ENCODE results near the gene ETV3. TPM values are rescaled to one million over a fixed set of nuclear protein-coding genes. Genes with fewer than 3 reads are reported as not detected.
"Not testable (repeated sequence)": the region's sequence is repeated elsewhere in the genome, so short reads cannot be mapped to it uniquely, and the experiment has no call there.

ETV3 gene
- total RNA-seq, 1 experiment from 2014 or later: 39.7 TPM

DNA sequence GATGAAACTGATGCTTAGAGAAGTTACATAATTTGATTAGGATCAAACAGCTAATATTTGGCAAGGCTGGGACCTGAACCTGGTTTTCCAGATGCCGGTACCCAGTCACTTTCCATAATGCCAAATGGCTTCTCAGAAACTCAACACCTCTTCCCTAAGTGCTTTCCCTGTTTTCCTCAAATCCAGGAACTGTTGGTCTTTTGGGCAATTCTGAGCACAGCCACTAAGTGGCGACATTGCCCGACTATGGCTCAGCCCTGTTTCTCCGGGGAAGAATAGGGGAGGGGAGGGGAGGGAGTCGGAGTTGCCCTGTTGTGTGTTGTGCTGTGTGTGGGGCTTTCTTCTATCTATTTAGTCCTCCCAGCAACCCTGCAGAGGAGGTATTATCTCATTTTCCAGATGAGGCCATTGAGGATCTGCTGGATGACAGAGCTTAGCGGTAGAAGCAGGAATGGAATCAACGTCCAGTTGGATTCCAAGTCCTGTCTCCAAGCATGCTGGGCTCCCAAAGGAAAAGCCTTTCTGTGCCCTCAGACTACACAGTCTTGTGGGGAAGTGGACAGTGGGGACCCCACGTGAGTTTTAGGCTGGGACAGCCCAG lies 33.8 kb upstream of the ETV3 start:
- TF ChIP-seq, protein P1, sequence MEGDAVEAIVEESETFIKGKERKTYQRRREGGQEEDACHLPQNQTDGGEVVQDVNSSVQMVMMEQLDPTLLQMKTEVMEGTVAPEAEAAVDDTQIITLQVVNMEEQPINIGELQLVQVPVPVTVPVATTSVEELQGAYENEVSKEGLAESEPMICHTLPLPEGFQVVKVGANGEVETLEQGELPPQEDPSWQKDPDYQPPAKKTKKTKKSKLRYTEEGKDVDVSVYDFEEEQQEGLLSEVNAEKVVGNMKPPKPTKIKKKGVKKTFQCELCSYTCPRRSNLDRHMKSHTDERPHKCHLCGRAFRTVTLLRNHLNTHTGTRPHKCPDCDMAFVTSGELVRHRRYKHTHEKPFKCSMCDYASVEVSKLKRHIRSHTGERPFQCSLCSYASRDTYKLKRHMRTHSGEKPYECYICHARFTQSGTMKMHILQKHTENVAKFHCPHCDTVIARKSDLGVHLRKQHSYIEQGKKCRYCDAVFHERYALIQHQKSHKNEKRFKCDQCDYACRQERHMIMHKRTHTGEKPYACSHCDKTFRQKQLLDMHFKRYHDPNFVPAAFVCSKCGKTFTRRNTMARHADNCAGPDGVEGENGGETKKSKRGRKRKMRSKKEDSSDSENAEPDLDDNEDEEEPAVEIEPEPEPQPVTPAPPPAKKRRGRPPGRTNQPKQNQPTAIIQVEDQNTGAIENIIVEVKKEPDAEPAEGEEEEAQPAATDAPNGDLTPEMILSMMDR (IDR thresholded peaks at IDR 0.05; ENCODE audit: unreplicated experiment): peak; percentile 58

DNA sequence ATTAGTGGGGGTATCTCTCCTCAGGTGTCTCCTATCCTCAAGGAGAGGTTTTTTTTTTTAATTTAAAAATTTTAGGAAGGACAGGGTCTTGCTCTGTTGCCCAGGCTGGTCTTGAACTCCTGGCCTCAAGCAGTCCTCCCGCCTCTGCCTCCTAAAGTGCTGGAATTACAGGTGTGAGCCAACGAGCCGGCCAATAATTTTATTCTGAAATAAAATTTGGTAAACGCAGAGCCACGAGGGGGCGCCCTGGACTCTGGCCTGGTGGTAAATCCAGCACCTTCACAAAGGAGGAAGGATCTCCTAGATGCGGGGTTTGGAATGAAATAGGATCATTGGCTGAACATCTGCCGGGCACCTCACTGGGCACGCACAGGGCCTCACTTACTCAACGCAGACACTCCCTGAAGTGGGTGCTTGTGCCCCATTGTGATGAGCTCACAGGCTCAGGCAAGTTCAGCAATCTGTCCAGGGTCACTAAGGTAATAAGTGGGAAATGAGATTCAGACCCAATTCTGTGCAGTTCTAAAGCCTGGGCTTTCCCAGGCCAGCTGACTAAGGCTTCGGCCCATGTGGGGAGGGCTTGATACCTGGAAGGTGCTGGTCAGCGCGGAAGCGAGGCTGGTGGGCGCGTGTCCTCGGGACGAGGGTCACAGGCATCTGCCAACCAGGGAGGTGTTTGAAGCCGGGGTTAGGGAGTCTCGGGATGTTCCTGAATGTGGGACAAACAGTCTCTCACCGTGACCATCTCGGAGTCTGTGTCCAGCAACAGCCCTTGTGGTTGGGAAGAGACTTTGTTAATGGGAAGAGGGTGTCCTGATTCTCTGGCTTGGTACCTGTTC lies 32.7 kb upstream of the ETV3 start:
- peak; percentile 86 for DNase-seq
- TF ChIP-seq, protein P1 (IDR thresholded peaks at IDR 0.05; ENCODE audit: unreplicated experiment): peak; percentile 80
- Mint-ChIP-seq H3K27me3 (ENCODE audit: unreplicated experiment) (peaks cover 86% of the 10 kb centered on the region), H3K4me1 (ENCODE audit: low read depth, unreplicated experiment) (no peaks in the 10 kb centered on the region), H3K36me3 (ENCODE audit: insufficient read depth, unreplicated experiment) (no peaks in the 10 kb centered on the region), H3K9me3 (ENCODE audit: low read depth, unreplicated experiment) (no peaks in the 10 kb centered on the region), H3K27ac (ENCODE audit: unreplicated experiment) (no peak overlapping the region), H3K4me3 (ENCODE audit: low read depth, unreplicated experiment) (no peak overlapping the region)
- CTCF ChIA-PET: no interaction called here
- intact Hi-C loops (cut with micrococcal nuclease; ENCODE audit: unreplicated experiment): loop anchor here (2.0 kb wide), 1 partner anchor 320 kb away; no protein-coding TSS in a partner anchor
- no TSS peak for BruUV-seq (replicated peaks)

More for the DNA sequence above, 33.8 kb upstream of the ETV3 start:
- H3K4me3 Mint-ChIP-seq (ENCODE audit: low read depth, unreplicated experiment); CTCF ChIA-PET; H3K36me3 Mint-ChIP-seq (ENCODE audit: insufficient read depth, unreplicated experiment); H3K27ac Mint-ChIP-seq (ENCODE audit: unreplicated experiment); BruUV-seq (replicated peaks); H3K4me1 Mint-ChIP-seq (ENCODE audit: low read depth, unreplicated experiment); H3K9me3 Mint-ChIP-seq (ENCODE audit: low read depth, unreplicated experiment); DNase-seq: not testable (repeated sequence)
- intact Hi-C loops (cut with micrococcal nuclease; ENCODE audit: unreplicated experiment): loop anchor here (2.0 kb wide), 1 partner anchor 319 kb away; no protein-coding TSS in a partner anchor
- peaks cover 93% of the 10 kb centered on the region for H3K27me3 Mint-ChIP-seq (ENCODE audit: unreplicated experiment)

DNA sequence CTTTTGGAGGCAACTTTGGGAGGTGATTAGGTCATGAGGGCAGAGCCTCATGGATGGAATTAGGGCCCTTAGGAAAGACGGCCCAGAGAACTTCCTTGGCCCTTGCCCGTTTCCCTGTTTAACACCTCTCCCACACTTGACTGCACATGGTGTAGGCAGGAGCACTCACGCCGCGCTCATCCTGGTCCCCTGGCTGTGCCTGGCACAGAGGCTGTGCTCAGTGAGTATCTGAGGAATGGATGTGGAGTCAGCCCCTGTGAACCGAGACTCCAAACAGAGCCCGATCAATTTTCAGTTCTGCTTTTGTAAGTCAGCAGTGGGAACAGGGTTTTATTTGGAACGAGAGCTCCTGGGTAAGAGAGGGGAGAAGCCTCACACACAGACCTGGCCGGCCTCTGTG lies 29.8 kb upstream of the ETV3 start:
- Mint-ChIP-seq H3K9me3 (ENCODE audit: low read depth, unreplicated experiment) (no peaks in the 10 kb centered on the region), H3K4me1 (ENCODE audit: low read depth, unreplicated experiment) (peaks cover 13% of the 10 kb centered on the region), H3K27ac (ENCODE audit: unreplicated experiment) (no peak overlapping the region), H3K27me3 (ENCODE audit: unreplicated experiment) (peaks cover 77% of the 10 kb centered on the region), H3K4me3 (ENCODE audit: low read depth, unreplicated experiment) (no peak overlapping the region), H3K36me3 (ENCODE audit: insufficient read depth, unreplicated experiment) (peaks cover 5% of the 10 kb centered on the region)
- BruUV-seq (replicated peaks): no TSS peak
- TF ChIP-seq, protein P1 (IDR thresholded peaks at IDR 0.05; ENCODE audit: unreplicated experiment): no peak
- CTCF ChIA-PET: no interaction called here
- DNase-seq: no peak
- intact Hi-C loops (cut with micrococcal nuclease; ENCODE audit: unreplicated experiment): loop anchor here (10.0 kb wide), 1 partner anchor 957 kb away; a partner anchor contains a TSS

DNA sequence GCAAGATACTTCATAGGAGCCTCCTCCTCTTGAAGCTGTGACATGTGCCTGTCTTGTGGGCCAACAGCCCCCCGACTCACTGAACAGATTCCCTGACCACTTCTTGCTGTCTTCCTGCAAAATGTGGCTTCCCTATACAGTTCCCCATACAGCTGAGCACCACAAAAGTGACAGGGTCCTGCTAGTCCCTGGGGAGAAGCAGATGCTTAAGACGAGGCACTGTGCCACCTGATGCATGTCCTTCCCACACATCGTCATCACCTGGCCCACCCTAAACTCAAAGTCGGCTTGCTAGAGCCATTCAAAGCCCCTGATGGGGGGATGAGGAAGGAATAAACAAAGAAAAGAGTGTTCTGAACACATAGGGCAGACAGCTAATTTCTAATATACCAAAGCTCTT lies 29.2 kb upstream of the ETV3 start:
- Mint-ChIP-seq H3K27ac (ENCODE audit: unreplicated experiment) (no peak overlapping the region), H3K36me3 (ENCODE audit: insufficient read depth, unreplicated experiment) (peaks cover 5% of the 10 kb centered on the region), H3K4me1 (ENCODE audit: low read depth, unreplicated experiment) (peaks cover 13% of the 10 kb centered on the region), H3K9me3 (ENCODE audit: low read depth, unreplicated experiment) (no peaks in the 10 kb centered on the region), H3K27me3 (ENCODE audit: unreplicated experiment) (peaks cover 73% of the 10 kb centered on the region), H3K4me3 (ENCODE audit: low read depth, unreplicated experiment) (no peak overlapping the region)
- TF ChIP-seq, protein P1 (IDR thresholded peaks at IDR 0.05; ENCODE audit: unreplicated experiment): no peak
- no peak for DNase-seq
- BruUV-seq (replicated peaks): no TSS peak
- CTCF ChIA-PET: interaction anchor here (0.9 kb wide), 1 partner anchor 78 kb away, joined by 3 read pairs; no protein-coding TSS in a partner anchor
- intact Hi-C loops (cut with micrococcal nuclease; ENCODE audit: unreplicated experiment): loop anchor here (10.0 kb wide), 1 partner anchor 957 kb away; a partner anchor contains a TSS

All from Calu3 (cell line).